ENCODE measurements around the gene COX7A1.
"Not testable (repeated sequence)": the region's sequence is repeated elsewhere in the genome, so short reads cannot be mapped to it uniquely, and the experiment has no call there.

The COX7A1 gene

DNA sequence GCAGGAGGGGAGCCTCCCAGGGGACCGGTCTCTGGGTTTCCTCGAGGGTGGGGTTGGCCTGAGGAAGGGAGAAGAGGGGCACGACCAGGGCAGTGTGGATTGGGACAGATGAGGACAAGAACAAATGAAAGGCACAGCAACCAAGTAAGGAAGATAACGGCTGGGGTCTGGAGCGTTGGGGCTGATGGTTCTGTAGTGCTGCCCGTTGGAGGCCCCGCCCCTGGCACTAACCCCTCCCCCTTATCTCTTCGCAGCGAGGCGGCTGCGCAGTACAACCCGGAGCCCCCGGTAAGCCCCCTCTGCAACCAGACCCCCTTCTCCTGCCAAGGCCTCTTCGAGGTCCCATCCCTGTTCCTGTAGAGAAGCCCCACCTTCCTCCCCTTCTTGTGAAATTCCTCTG lies 10.2 kb downstream of the COX7A1 start:
- DNase-seq (ENCODE audit: low read depth in 3 of 3, low spot score in 1 of 3): no peak

GRCh38 chr19:36141039-36141927 lies 11.0 kb downstream of the COX7A1 start:
- peak; percentile 78 to 94 (median 84) for DNase-seq (ENCODE audit: low read depth in 3 of 3, low spot score in 1 of 3)

- DNase-seq (ENCODE audit: low read depth in 3 of 3, low spot score in 1 of 3): peak in 1 of 3 donors; percentile 32
These were observed 11.8 kb downstream of the COX7A1 start for GRCh38 chr19:36140304-36141038.

DNA sequence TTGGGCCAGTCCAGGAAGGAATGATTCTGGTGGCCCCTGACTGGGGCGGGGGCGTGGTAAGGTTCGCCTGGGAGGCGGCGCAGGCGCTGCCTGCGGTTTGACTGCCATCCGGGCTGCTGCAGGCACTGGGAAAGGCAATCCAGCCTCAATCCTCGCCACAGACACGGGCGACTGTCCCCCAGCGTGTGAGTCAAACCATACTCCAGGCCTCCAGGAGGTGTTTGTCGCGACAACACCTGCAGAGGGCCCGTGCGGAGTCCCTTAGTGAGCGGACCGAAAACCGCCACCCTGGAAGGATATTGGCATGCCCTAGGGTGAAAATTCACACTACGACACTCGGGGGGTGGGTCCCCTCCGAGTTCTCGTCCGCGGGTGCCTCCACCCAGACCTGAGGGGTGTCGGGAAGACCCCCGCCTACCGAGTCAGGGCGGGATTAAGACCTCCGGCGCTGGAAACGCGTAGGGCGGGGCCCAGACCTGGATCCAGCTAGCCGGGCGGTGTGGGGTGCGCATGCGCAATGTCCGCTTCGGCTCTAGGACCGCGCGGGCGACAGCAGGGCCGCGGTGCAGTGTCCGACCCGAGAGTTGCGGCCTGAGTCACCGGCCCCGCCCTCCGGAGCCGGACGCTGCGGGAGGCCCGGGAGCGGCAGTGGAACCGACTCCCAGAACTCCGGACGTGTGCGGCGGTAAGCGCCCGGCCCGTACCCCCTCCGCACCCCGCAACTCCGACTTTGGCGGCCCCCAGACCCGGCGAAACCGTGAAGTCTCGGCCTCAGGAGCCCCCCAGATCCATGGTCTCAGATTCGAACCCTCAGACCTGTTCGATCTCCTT lies 12.6 kb downstream of the COX7A1 start, which contains the start of gene CAPNS1:
Gene CAPNS1, plus strand, starts transcription at position 594 of the 831 bp plus-strand sequence. CDS start 946 bp downstream, outside the sequence.
- DNase-seq (ENCODE audit: low read depth in 3 of 3, low spot score in 1 of 3): peak; percentile 75 to 84 (median 78)

- DNase-seq (ENCODE audit: low read depth in 3 of 3, low spot score in 1 of 3): no peak
These were observed 13.2 kb downstream of the COX7A1 start for GRCh38 chr19:36139120-36139472.

GRCh38 chr19:36136964-36137686 lies 15.1 kb downstream of the COX7A1 start:
- no peak for DNase-seq (ENCODE audit: low read depth in 3 of 3, low spot score in 1 of 3)

DNA sequence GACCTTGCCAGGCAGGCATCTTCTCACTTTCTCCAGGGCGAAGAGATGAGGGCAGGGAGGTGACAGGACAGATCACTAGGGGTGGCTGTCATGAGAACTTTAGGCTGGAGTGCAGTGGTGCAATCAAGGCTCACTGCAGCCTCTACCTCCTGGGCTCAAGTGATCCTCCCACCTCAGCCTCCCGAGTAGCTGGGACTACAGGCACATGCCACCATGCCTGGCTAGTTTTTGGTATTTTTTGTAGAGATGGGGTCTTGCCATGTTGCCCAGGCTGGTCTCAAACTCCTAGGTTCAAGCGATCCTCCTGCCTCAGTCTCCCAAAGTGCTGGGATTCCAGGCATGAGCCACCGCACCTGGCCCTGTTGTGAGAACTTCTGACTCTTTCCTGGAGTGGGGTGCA lies 17.4 kb downstream of the COX7A1 start:
- not testable (repeated sequence) for DNase-seq (ENCODE audit: low read depth in 3 of 3, low spot score in 1 of 3)

- not testable (repeated sequence) for DNase-seq (ENCODE audit: low read depth in 3 of 3, low spot score in 1 of 3)
These were observed 21.0 kb downstream of the COX7A1 start for GRCh38 chr19:36131221-36131620.

GRCh38 chr19:36128392-36128736 lies 23.9 kb downstream of the COX7A1 start:
- DNase-seq (ENCODE audit: low read depth in 3 of 3, low spot score in 1 of 3): no peak

DNA sequence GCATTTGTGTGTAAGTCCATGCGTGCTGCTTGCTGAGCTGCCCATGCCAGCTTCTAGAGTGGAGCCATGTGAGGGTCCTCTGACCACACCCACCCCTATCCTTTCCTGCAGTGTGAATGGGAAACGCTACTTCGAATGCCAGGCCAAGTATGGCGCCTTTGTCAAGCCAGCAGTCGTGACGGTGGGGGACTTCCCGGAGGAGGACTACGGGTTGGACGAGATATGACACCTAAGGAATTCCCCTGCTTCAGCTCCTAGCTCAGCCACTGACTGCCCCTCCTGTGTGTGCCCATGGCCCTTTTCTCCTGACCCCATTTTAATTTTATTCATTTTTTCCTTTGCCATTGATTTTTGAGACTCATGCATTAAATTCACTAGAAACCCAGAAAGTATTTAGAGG lies 26.7 kb downstream of the COX7A1 start:
- no peak for DNase-seq (ENCODE audit: low read depth in 3 of 3, low spot score in 1 of 3)

GRCh38 chr19:36121486-36122124 lies 30.6 kb downstream of the COX7A1 start:
- DNase-seq (ENCODE audit: low read depth in 3 of 3, low spot score in 1 of 3): no peak

- DNase-seq (ENCODE audit: low read depth in 3 of 3, low spot score in 1 of 3): no peak
These were observed 31.3 kb downstream of the COX7A1 start for GRCh38 chr19:36120984-36121358.

DNA sequence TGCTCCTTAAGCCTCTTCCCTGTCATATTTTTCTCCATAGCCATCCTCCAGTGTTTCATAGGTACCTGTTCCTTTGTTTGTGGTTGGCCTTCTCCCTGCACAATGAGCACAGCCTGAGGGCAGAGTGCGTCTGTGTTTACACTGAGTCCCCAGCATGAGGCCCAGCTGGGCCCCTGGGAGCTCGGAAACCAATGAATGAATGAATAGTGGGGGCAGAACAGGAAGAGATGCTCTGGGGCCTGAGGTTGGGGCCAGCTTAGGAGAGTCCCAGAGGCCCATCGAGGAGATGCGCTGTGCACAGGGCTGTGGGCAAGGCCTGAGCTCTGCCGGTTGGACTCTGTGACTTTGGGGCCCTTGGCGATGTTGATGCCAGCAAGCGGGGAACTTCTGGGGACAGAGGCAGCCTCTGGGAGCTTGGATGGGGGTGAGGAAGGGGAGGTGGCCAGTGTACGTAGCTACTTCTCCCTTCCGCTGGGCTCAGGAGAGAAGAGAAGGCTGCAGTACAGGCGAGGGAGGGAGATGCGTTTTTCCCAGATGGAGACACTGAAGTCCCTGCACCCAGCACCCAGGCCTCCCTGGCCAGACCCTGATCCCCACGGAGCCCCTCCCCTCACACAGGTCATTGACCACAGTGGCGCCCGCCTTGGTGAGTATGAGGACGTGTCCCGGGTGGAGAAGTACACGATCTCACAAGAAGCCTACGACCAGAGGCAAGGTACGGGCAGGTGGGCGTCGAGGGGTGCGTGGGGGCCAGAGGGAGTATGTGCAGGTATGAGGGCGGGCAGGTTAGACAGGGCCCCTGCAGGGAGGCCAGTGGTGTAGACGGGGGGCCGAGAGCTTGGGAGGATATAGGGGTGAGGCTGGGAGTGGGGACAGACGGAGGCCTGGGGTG lies 31.9 kb downstream of the COX7A1 start:
- DNase-seq (ENCODE audit: low read depth in 3 of 3, low spot score in 1 of 3): no peak

DNA sequence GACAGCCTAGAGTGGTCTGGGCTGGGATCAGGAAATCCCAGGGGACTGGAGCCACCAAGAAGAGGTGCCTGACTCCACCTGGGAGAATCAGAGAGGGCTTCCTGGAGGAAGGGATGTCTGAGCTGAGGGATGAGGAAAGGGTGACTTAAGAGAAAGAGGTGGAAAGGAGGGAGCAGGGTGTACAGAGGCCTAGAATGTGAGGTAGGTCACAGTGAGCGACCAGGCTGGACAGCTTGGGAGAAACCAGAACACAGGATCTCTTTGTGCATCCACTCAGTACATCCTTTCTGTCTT lies 36.0 kb downstream of the COX7A1 start:
- no peak for DNase-seq (ENCODE audit: low read depth in 3 of 3, low spot score in 1 of 3)

DNA sequence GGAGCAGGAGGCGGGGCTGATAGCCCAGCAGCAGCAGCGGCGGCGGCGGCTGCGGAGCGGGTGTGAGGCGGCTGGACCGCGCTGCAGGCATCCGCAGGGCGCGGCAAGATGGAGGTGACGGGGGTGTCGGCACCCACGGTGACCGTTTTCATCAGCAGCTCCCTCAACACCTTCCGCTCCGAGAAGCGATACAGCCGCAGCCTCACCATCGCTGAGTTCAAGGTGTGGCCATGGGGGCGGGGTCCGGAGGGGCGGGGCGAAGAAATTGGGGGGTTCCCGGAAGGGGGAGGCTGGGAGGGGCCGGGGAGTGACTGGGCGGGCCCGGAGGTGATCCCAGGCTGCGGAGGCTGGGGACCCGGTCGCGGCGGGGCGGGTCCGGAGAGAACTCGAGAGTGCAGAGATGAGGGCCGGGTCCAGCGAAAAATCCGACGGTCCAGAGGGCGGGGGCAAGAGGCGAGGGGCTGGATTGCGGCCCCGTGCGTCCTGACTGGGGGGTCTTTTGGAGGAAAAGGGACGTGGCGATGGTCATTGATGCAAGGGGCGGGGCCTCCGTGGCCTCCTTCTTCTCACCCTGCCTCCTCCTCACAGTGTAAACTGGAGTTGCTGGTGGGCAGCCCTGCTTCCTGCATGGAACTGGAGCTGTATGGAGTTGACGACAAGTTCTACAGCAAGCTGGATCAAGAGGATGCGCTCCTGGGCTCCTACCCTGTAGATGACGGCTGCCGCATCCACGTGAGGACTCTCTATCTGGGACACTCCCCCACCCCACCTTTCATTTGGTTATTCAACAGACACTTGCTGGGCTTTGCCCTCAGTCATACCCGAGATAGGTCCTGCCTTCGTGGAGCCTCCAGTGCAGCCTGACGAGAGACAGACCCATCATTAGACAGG lies 36.5 kb downstream of the COX7A1 start, which contains the start of gene TBCB:
Gene TBCB, plus strand, starts transcription at position 16 of the 891 bp plus-strand sequence. Its CDS starts 93 bp downstream, at position 109.
- peak; percentile 79 to 92 (median 81) for DNase-seq (ENCODE audit: low read depth in 3 of 3, low spot score in 1 of 3)

GRCh38 chr19:36114721-36115452 lies 37.4 kb downstream of the COX7A1 start, which contains the start of gene POLR2I:
Gene POLR2I (minus strand): TSS chr19:36114875. CDS start chr19:36114856, 19 bp downstream.
- peak; percentile 96 to 99 (median 98) for DNase-seq (ENCODE audit: low read depth in 3 of 3, low spot score in 1 of 3)

DNA sequence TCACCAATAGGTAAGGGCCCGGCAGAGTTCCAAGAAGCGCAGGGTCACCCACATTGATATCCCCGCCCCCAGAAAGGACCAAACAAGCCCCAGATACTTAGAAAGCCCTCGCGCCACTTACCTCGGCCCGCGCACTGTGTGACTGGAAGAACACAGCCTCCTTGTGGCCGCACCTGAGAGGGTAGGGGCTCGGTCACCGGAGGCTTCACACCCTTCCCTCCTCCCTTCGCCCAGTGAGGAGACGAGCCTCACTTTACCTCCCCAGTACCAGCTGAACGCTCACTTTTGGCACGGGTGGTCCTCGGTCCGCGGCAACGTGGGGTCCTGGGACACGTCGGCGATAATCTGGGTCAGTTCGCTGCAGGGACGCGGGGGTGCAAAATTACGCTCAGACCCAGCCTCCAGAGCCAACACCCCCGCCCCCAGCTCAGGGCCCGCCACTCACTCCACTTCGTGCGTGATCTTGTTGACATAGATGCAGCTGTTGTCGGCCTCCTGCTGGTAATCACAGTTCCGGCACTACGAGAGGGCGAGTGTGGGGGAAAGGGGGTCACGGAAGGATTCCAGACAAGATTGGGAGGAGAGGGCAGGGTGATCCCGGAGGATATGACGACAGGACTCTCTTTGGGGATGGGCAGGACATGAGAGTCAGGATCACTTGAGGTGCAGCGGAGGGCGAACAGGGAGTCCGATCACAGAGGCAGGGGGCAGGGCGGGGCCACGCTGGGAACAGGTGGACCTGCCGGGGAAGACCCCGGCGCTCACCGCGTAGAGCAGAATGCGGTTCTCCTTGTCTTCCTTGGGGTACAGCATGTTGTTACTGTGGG lies 38.1 kb downstream of the COX7A1 start:
- no peak for DNase-seq (ENCODE audit: low read depth in 3 of 3, low spot score in 1 of 3)

All from stimulated activated CD4-positive, alpha-beta T cell treated with anti-CD3 and anti-CD28 coated beads, TNF-alpha, amount 100 ng/mL, for 1 hour (primary cell).